ENCODE measurements around the gene THTPA. TPM values are rescaled to one million over a fixed set of nuclear protein-coding genes. Genes with fewer than 3 reads are reported as not detected.

THTPA gene
- total and polyA plus RNA-seq, 2 donors (not counting 1 experiment from before 2014, with no cell fraction given), result 17.0 to 21.4 TPM

DNA sequence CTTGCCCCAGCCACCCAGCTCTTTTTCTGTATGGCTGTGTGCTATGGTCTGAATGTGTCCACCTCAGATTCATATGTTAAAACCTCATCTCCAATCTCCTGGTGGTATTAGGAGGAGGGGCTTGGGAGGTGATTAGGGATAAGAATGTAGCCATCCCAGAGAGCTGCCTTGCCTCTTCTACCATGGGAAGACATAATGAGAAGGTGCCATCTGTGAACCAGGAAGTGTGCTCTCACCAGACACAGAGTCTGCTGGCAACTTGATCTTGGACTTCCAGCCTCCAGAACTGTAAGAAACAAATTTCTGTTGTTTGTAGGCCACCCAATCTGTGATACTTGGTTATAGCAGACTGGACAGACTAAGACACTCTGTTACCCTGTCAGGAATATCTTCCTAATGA lies 45.4 kb downstream of the THTPA start:
- Histone ChIP-seq H3K9ac (ENCODE audit: low read length) (no peak overlapping the region), H4K20me1 (ENCODE audit: control insufficient read depth, insufficient read depth, low read length, poor library complexity, severe bottlenecking) (no peaks in the 10 kb centered on the region), H3K4me3 (ENCODE audit: control extremely low read depth in 1 of 5, extremely low read depth in 1 of 5, insufficient read depth in 1 of 5, low read depth in 2 of 5, low read length in 4 of 5) (no peak overlapping the region), H3K27ac (ENCODE audit: low read length in 2 of 2) (no peak overlapping the region), H3K4me2 (replicated peaks; ENCODE audit: low read depth, low read length, poor library complexity, severe bottlenecking) (no peak overlapping the region), H3K4me1 (ENCODE audit: control insufficient read depth in 2 of 2, insufficient read depth in 2 of 2, low read length in 2 of 2) (no peaks in the 10 kb centered on the region), H3K79me2 (ENCODE audit: control insufficient read depth, insufficient read depth, low read length) (no peaks in the 10 kb centered on the region), H3K9me3 (ENCODE audit: control extremely low read depth in 1 of 3, control insufficient read depth in 2 of 3, insufficient read depth in 1 of 3, low read length in 2 of 3) (peaks cover 0 to 8% (median 1%) of the 10 kb centered on the region in 3 donors), H2AFZ (ENCODE audit: insufficient read depth, low read depth, low read length, poor library complexity, severe bottlenecking) (no peak overlapping the region), H3K27me3 (replicated peaks in 1 of 4; ENCODE audit: control extremely low read depth in 1 of 4, control insufficient read depth in 3 of 4, insufficient read depth in 4 of 4, low read length in 3 of 4) (peaks cover 0 to 5% (median 0%) of the 10 kb centered on the region in 4 experiments), H3K36me3 (replicated peaks in 1 of 2; ENCODE audit: control extremely low read depth in 1 of 2, control insufficient read depth in 1 of 2, extremely low read depth in 1 of 2, insufficient read depth in 2 of 2, low read length in 1 of 2) (no peaks in the 10 kb centered on the region)
- no peak overlapping the region for H3K4me3 Mint-ChIP-seq
- ChIA-PET CTCF (interaction anchor here (1.6 kb wide), 1 partner anchor 31 kb away, joined by 3 read pairs; no protein-coding TSS in a partner anchor), POLR2A (no interaction called here)
- intact Hi-C loops (cut with micrococcal nuclease), result no loop called here
- no peak for ATAC-seq (ENCODE audit: low read depth)
- H3K4me1 Mint-ChIP-seq, result no peaks in the 10 kb centered on the region
- no peak for TF ChIP-seq EZH2 (IDR thresholded peaks at IDR 0.05; ENCODE audit: borderline replicate concordance, insufficient read depth, low read depth, low read length, poor library complexity, severe bottlenecking)
- TF ChIP-seq, protein P1, sequence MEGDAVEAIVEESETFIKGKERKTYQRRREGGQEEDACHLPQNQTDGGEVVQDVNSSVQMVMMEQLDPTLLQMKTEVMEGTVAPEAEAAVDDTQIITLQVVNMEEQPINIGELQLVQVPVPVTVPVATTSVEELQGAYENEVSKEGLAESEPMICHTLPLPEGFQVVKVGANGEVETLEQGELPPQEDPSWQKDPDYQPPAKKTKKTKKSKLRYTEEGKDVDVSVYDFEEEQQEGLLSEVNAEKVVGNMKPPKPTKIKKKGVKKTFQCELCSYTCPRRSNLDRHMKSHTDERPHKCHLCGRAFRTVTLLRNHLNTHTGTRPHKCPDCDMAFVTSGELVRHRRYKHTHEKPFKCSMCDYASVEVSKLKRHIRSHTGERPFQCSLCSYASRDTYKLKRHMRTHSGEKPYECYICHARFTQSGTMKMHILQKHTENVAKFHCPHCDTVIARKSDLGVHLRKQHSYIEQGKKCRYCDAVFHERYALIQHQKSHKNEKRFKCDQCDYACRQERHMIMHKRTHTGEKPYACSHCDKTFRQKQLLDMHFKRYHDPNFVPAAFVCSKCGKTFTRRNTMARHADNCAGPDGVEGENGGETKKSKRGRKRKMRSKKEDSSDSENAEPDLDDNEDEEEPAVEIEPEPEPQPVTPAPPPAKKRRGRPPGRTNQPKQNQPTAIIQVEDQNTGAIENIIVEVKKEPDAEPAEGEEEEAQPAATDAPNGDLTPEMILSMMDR (IDR thresholded peaks at IDR 0.05), result no peak
- peaks cover 14% of the 10 kb centered on the region for H3K27me3 Mint-ChIP-seq
- no peak overlapping the region for H3K27ac Mint-ChIP-seq
- DNase-seq, result no peak
- H3K9me3 Mint-ChIP-seq (ENCODE audit: insufficient read depth), result no peaks in the 10 kb centered on the region

DNA sequence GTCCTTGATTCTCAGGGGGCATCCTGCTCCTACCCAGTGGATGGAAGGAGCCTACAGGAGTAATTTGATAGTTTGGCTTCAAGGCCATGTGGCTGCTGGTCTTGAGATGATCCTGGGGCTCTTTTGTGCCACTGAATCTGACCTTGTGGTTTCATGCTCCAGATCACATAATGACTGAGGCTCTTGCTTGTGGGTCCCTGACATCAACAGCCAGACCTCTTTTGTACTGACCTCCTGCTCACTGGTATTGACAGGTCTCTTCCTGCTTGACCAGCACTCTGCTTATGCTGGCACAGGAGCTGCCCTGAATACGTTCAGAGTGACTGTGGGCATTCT lies 45.7 kb downstream of the THTPA start:
- ATAC-seq (ENCODE audit: low read depth), result no peak
- Histone ChIP-seq H3K9me3 (ENCODE audit: control extremely low read depth in 1 of 3, control insufficient read depth in 2 of 3, insufficient read depth in 1 of 3, low read length in 2 of 3) (peaks cover 0 to 8% (median 1%) of the 10 kb centered on the region in 3 donors), H3K27ac (ENCODE audit: low read length in 2 of 2) (no peak overlapping the region), H3K36me3 (replicated peaks in 1 of 2; ENCODE audit: control extremely low read depth in 1 of 2, control insufficient read depth in 1 of 2, extremely low read depth in 1 of 2, insufficient read depth in 2 of 2, low read length in 1 of 2) (no peaks in the 10 kb centered on the region), H3K9ac (ENCODE audit: low read length) (no peak overlapping the region), H3K27me3 (replicated peaks in 1 of 4; ENCODE audit: control extremely low read depth in 1 of 4, control insufficient read depth in 3 of 4, insufficient read depth in 4 of 4, low read length in 3 of 4) (peaks cover 0 to 5% (median 0%) of the 10 kb centered on the region in 4 experiments), H3K79me2 (ENCODE audit: control insufficient read depth, insufficient read depth, low read length) (no peaks in the 10 kb centered on the region), H3K4me1 (ENCODE audit: control insufficient read depth in 2 of 2, insufficient read depth in 2 of 2, low read length in 2 of 2) (no peaks in the 10 kb centered on the region), H2AFZ (ENCODE audit: insufficient read depth, low read depth, low read length, poor library complexity, severe bottlenecking) (no peak overlapping the region), H4K20me1 (ENCODE audit: control insufficient read depth, insufficient read depth, low read length, poor library complexity, severe bottlenecking) (no peaks in the 10 kb centered on the region), H3K4me3 (ENCODE audit: control extremely low read depth in 1 of 5, extremely low read depth in 1 of 5, insufficient read depth in 1 of 5, low read depth in 2 of 5, low read length in 4 of 5) (no peak overlapping the region), H3K4me2 (replicated peaks; ENCODE audit: low read depth, low read length, poor library complexity, severe bottlenecking) (no peak overlapping the region)
- ChIA-PET CTCF (interaction anchor here (1.1 kb wide), 1 partner anchor 30 kb away, joined by 3 read pairs; no protein-coding TSS in a partner anchor), POLR2A (no interaction called here)
- Mint-ChIP-seq H3K27ac (no peak overlapping the region), H3K9me3 (ENCODE audit: insufficient read depth) (no peaks in the 10 kb centered on the region), H3K4me1 (no peaks in the 10 kb centered on the region), H3K27me3 (peaks cover 12% of the 10 kb centered on the region), H3K4me3 (no peak overlapping the region)
- no peak for DNase-seq
- no CpG with 5 or more reads among the region's 1 CpG for WGBS (ENCODE audit: insufficient coverage)
- intact Hi-C loops (cut with micrococcal nuclease), result no loop called here
- TF ChIP-seq EZH2 (IDR thresholded peaks at IDR 0.05; ENCODE audit: borderline replicate concordance, insufficient read depth, low read depth, low read length, poor library complexity, severe bottlenecking), result no peak
- TF ChIP-seq, protein P1 (IDR thresholded peaks at IDR 0.05), result no peak
